Right renal pelvis (tissue), 4 donors: ENCODE results near the gene CLSTN2. TPM values are rescaled to one million over a fixed set of nuclear protein-coding genes. Genes with fewer than 3 reads are reported as not detected.

Experiments used
- DNase-seq, 4 donors: peaks; one replicate each; pipeline ENCODE4 v3.0.0-alpha.2; 2013; ENCODE audit warnings: low read depth in 4 of 4, low spot score in 3 of 4, missing footprints in 1 of 4
- polyA plus RNA-seq, 4 donors: library from polyadenylated mRNA; unstranded; fragments of 120-200 nt; gene quantifications; one replicate each; pipeline ENCODE4 v1.2.1, GENCODE V29; 2013; ENCODE audit not compliant: insufficient read length in 4 of 4

CLSTN2 gene
- polyA plus RNA-seq, 4 donors: 1.5 to 2.0 (median 1.9) TPM

DNA sequence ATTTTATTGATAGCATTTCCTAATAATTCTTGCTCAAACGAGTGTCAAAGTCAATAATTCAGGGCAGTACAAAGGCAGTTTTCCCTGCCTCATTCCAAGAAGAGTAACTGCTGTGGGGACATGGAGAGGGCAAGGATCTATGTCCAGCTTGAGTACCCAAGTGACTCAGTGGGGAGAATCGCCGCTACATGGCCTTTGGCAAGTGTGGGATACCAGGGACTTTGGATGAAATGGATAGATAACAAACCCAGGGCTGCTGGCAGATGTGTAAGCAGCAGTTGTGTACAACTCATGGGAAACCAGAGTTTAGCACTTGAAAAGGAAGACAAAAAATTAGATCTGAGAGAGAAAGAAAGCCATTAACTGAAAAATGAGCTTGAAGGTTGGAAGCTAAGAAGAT lies 620.7 kb downstream of the CLSTN2 start:
- no peak for DNase-seq

DNA sequence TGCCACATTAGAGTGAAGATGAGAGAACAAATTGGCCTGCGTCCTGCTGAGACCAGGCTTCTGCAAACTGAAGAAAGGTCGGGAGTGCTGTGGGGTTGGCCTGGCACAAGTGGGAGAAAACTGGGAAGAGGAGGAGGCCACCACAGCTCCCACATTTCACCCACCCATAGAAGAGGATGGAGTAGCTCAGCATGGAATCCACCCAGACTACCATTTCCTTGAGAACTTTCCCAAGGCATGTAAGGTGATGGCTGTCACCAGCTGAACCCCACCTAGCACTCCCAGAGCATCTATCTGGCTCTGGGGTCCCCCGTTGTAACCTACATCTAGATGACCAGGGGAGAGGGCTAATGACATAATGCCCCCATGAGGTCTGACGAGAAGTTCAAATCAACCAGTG lies 622.5 kb downstream of the CLSTN2 start:
- DNase-seq: no peak

DNA sequence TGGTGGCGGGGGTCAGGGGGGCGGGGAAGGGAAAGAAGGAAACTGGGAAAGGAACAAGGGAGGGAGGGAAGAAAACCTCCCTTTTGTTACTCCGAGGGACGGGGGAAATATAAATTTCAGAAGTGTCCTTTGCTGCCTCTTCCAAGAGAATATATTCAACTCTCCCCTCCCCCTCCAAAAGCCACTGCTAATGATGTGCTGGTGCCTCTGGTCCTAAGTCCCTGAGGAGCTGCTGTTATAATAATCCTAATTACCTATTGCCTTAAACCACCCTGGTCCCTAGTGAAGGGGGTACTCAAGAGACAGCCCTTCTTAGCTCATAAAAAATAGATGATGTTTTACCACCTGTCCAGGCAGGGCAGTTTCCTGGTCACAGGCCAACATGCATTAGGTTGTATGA lies 624.6 kb downstream of the CLSTN2 start:
- DNase-seq: no peak

DNA sequence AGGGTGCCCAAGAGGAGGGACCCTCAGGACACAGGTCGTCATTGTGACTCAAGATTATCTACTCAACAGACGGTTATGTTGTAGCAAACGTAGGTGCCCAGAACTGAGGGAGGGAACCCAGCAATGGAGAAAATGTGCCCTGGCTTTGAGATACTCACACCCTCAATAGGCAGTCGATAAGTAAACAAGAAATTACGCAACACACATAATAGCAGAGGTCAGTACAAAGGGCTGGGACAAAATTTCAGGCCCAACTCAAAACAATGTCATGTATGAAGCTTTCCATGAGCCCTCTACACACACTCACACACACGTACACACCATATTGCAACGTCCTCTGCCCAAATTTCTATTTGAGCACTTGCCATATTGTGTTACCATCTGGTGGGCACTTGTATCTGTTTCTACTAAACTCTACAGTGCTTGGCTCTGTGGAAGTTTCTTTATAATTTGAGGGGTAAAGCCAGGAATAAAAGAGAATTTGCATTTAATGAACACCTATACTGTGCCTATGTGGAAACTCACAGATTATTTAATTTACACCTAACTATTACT lies 628.3 kb downstream of the CLSTN2 start:
- no peak for DNase-seq

DNA sequence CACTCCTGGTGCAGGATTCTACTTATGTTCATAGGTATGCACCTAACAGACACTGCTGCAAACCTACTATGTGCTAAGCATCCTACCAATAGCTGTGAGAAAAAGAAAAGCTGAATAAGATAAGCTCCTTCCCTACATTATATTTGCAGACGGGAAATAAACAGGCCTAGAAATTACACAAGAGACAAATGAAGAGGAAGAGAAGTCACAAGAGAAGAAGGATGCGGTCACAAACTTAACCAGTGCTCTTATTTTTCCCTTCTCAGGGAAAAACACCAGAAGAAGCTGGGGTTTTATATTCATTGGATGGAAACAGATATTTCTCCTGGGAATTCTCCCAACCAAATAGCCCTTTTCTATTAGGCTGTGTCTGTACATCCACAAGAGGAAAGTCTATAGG lies 633.1 kb downstream of the CLSTN2 start:
- no peak for DNase-seq

DNA sequence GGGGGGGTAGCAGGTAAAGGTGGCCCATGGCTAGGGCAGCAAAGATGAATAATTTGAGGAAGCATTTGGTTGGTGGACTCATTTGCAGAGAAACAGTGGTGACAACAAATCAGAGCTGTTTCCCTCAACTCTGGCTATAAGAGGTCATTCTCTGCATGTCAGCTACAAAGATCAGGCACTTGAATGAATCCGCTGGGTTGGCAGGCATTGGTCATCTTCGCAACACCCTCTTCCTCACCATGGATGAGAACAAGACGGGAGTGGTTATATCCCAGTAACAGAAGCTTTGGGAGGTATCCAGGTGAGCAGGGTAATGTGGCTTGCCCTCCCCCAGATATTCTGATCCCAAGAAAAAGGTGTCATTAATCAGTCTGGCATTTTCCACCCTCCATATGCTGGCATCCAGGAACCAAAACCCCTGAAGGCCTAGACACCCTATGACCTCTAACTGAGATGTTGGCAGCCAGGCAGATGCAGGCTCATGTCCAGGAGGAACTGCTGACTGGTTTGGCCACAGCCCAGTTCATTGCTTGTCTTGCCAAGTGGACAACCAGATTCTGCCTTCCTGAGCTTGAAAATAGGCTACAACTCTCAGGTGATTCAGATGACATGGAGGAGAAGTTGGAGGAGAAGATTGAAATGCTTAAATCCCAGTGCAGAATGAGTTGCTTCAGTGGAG lies 634.0 kb downstream of the CLSTN2 start:
- DNase-seq: no peak

DNA sequence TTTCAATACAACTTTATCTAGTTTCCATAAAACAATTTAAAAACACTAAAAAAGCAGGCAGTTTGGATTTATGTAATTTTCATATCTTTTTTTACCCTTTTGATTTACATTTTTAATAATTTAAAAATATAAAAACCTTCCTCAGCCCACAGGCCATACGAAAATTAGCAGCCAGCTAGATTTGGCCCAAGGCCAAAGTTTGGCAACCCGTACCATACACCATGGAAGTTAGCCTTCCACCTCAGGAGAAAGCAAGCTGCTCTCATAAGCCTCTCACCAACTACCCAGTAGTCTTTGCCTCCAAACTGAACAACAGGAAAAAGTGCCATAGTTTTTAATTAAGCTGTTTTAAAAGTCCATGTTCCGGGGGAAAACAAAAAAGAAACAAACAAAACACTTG lies 635.6 kb downstream of the CLSTN2 start:
- DNase-seq: no peak

DNA sequence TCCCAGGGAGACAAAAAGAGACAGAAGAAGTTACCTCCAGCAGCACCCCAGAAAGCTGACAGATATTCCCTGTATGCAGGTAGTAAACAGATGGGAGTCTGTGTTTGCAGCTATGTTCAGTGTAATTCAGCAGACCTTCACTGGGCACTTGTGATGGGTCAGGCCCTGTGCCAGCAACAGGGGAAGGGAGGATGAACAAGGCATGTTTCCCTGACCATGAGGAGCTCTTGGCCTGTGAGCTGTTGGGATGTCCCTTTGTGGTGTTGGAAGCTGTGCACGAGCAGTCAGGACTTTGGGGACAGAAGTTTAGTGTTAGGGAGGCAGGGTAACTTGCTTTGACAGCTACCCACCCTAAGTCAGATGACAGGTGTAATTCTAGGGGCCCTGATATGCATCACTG lies 636.9 kb downstream of the CLSTN2 start:
- DNase-seq: no peak

DNA sequence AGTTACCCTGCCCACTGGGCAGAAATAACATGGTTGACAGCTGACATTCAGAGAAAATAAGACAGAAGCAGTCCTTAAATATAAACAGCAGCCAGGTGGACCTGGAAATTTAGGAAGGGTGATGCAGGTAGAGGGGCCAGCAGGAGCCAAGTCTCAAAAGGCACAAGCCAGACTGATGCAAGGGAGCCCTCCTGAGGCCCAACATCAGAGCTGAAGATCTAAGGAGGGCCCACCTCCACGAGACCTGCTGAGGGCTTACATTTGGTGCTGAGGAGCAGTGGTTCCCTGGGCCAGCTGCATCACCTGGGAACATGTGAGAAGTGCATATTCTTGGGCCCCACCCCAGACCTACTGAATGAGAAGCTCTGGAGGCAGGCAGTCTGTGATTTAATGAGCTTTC lies 637.3 kb downstream of the CLSTN2 start:
- DNase-seq: no peak

DNA sequence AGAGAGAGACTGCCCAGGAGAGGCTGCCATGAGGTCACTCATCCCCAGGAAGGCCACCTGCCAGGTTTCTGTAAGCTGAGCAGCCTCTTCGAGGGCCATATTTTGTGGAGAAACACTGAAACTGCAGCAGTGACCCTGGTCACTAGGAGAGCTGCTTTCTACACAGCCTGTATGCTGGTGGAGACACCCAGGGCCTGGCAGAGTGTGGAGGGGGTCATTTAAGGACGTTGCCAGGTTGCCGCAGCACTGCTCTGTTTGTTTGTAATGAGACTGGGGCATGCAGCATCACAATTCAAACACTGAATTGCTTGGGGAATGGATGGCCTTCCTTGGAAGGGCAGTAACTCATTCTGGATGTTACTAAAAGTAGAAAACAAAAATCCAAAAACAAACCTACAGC lies 638.0 kb downstream of the CLSTN2 start:
- DNase-seq: no peak

DNA sequence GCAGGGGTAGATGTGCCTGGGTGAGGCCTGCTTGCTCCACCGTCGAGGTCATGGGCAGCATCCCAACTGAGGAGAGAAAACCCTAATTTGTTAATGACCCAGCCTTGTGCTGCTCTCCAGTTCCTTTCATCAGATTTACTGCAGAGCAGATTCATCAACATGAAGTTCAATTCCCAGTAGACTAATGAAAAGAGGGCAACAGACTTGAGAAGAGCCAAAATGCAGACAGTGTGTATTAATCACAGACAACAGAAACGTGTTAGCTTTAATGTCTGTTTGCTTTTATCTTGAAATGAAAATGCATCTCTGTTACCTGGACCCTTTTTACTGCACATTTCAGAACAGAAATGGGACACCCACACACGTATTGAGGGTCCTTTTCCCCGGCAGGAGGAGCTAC lies 639.4 kb downstream of the CLSTN2 start:
- no peak for DNase-seq

DNA sequence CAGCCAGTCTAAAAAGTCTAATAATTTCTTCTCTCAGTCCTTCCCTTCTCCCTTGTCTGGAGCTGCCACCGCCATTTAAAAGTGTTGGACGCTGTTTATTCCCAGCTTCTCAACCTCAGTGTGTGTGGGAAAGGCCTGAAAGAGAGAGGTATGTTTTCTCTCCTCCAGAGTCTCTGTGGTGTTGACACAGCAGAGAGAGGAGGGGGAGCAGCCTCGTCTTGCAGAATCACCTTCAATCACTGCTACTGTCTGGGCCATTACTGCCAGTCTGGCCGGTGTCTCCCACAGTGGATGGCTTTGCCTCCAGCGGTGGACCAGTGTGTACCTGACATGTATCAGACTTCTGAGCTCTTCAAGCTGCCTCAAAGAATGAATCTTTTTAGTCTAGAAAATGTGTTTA lies 641.5 kb downstream of the CLSTN2 start:
- DNase-seq: no peak

DNA sequence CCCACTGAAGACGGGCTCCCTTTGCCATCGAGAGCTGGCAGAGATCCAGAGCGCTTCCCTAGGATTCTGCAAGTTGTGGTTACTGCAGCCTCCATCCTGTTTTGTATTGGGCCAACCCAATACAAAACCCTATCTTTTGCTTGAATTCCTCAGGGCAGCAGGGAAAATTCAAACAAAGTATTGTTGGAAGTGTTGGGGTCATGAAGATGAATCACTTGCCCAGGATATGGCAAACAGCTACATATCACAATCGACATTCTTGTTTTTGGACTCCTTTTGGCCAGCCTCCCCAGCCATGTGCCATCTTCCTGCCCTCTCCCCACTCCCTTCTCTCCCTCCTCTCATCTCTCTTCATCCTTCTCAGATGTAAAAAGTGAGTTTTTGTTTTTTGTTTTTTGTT lies 642.9 kb downstream of the CLSTN2 start:
- no peak for DNase-seq

DNA sequence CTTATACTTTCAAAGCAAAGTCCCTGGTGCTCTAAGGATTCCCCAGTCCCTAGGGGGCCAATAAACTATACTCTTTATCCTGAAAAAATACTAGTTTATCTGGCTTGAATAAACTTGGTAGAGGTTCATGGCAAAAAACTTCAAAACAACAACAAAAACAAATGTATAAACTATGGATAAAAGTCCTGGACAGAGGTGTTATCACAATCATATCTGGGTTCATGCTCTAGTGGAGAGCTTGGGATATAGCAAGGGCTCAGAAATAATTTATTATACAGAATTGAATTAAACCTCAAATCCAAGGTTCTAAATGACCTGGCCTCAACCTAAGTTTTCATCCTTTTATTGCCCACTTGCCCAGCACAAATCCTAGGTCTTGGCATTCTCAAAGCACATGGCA lies 644.3 kb downstream of the CLSTN2 start:
- no peak for DNase-seq

DNA sequence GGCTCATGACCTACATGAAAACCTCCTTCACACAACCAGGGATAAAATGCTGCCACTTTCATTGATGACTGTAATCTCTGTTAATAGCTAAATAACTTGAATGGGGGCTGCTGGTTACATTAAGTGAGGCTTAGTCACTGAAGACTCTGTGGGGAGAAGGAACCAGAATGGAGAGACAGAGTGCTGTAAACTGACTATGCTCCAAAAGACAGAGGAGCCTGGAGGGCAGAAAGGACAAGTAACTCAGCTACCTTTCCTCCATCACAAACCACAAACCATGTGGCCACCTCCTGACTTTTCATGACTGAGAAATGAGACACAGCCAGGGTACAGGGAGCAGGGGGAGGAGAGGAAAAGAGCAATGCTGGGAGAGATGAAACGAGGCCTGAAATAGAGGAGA lies 645.8 kb downstream of the CLSTN2 start:
- no peak for DNase-seq

DNA sequence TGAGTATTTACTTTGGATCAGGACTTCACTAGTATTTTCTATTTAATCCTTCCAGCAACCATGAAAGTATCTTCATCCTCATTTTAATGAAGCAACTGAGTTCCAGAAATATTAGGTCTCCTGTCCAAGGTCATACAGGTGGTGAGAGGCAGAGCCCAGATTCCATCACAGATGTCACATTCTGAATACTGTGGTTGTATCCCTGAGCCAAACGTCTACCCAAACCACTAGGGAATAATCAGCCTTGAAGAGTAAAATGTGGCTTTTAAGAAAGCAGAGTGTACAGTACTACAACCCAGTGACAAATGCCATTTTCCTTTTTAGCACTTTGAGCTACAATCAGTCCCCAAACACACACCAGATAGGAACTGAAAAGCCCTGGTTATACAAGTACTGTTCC lies 649.6 kb downstream of the CLSTN2 start:
- no peak for DNase-seq

DNA sequence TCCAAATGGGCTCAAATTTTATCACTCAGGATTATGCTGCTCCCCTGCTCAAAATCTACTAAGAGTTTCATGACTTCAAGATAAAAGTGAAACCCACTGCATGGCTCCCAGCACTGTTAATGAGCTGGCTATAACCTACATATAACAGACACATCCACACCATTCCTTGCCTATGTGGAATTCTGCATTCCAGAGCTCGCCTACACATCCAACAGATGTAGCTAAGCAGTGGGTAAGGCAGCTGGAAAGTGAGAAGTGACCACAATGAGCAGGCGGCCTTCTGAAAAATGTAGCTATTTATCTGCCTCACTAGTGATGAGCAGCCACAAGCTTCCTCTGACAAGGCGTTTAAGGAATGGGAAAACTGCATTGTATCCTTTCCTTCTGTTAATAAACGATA lies 650.8 kb downstream of the CLSTN2 start:
- no peak for DNase-seq

DNA sequence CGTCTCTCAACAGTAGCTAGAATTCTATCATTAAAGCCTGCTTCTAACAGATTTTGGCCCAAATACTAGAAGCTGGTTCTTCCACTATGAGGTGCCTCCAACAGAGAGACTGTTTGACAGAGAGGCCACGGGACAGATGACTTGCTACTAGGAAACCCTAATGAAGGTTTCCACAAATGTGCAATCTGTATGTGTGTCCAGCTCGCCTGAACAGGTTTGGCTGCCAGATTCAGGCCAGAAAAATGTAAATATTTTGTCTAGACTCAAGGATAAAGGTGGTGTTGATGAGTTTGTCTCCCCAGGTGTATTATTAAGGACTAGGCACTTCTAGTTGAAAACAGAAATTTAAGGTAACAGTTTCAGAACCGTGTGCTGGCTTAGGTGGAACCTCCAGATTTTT lies 651.3 kb downstream of the CLSTN2 start:
- no peak for DNase-seq

DNA sequence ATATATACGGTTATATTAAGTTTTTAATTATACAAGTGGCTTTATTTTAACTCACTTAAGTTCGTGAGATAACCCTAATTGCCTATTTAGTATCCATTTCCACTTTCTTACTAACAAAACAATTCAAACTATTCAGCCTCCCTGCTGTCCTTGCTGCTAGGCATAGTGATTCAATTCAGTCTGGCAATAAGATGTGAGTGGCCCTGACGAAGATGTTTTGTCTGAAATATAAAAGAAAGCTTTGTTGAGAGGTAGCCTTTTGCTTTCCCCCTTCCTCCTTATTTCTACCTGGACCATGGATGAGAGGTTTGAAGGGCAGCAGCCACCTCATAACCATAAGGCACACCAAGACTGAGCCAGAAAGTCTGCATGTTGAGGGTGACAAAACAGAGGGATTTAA lies 653.6 kb downstream of the CLSTN2 start:
- no peak for DNase-seq

DNA sequence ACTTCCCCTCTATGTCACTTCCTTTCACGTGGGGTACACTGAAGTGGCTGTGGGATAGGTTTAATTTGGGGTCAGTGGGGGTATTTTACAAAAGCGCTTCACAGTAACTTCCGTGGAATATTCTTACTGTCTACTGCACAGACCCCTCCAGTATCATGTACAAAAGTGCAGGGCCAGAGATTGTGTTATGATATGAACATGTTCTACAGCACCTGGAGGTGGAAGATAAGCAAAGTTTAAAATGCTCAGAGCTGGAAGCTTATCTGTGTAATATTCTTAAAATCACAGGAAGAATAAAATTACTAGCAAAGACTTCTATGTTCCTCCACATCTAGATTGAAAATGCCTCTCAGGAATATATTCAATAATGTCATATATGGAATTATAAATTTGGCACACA lies 658.8 kb downstream of the CLSTN2 start:
- DNase-seq: no peak

DNA sequence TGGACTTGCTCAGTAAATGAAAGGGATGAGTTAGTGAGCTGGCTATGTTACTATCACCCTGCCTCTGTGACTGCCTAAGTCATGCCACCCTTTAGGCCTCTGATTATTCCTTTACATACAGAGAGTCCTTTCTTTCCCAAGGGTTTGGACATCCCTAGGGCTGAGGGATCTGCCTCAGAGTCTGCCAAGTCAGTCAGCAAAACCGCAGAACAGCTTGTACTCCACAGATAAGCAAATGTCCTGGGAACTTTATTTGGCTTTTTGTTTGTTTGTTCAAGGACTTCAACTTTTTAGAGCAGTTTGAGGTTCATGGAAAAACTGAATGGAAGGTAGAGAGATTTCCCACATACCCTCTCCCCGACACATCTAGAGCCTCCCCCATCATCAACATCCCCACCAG lies 660.3 kb downstream of the CLSTN2 start:
- no peak for DNase-seq

DNA sequence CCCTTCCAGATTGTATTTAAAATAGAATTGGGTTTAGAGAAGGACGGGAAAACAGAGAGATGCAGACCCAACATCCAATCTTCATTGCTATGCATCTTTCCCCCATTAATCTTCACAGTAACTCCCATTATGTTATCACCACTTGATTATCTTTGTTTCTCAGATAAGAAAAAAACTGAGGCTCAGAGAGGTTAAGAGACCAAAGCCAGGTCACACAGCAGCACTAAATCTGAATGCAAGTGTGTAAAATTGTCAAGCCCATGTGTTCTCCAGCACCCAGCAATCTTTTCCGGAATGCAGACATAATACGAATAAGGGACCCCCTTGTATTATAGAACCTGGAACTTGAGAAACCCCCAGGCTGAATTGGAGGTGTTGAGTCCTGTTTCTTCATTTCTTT lies 662.4 kb downstream of the CLSTN2 start:
- no peak for DNase-seq

DNA sequence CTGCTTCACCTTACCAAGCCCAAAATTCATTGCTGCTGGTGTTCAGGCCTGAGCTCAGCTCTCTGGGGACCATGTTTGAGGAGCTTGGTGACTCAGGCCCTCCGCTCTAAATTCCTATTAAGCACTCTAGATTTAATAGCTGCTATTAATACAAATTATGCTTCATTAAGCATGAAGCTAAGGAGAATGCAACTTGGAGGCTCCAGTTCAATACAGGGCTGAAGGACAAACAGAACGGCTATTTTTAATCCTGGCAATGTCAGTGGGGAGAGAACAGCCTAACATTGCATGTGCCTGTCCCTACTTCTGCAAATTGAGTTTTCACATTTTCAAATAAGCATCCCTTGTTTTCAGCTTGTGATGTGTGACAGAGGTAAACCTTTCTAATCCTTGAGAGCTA lies 662.8 kb downstream of the CLSTN2 start:
- no peak for DNase-seq
